ENCODE data around the gene SOBP. TPM values are rescaled to one million over a fixed set of nuclear protein-coding genes. Genes with fewer than 3 reads are reported as not detected.
A peak's percentile ranks its signal among the peaks of the same experiment; 100 is the strongest.

The SOBP gene
- total RNA-seq, 2 donors from 2014 or later, result 0.97 TPM; not detected in 1

- Mint-ChIP-seq H3K27ac (no peak overlapping the region), H3K36me3 (peaks cover 0 to 16% of the 10 kb centered on the region in 2 donors), H3K9me3 (no peaks in the 10 kb centered on the region)
- no peak for DNase-seq (ENCODE audit: low spot score in 2 of 2)
- ATAC-seq, result no peak
Measured at GRCh38 chr6:107629548-107630129, 139.7 kb downstream of the SOBP start.

- peaks cover 0 to 16% of the 10 kb centered on the region in 2 donors for H3K36me3 Mint-ChIP-seq
- DNase-seq (ENCODE audit: low spot score in 2 of 2) (no peak), ATAC-seq (no peak)
- no peaks in the 10 kb centered on the region for H3K9me3 Mint-ChIP-seq
- H3K27ac Mint-ChIP-seq, result no peak overlapping the region
Measured at GRCh38 chr6:107630348-107630977, 140.5 kb downstream of the SOBP start.

- Mint-ChIP-seq H3K27ac (no peak overlapping the region), H3K9me3 (no peaks in the 10 kb centered on the region), H3K36me3 (peaks cover 0 to 16% of the 10 kb centered on the region in 2 donors)
- DNase-seq (ENCODE audit: low spot score in 2 of 2) (no peak), ATAC-seq (no peak)
Measured at GRCh38 chr6:107632381-107633136, 142.6 kb downstream of the SOBP start.

- Mint-ChIP-seq H3K36me3 (peaks cover 0 to 16% of the 10 kb centered on the region in 2 donors), H3K9me3 (no peaks in the 10 kb centered on the region), H3K27ac (no peak overlapping the region)
- DNase-seq (ENCODE audit: low spot score in 2 of 2), result no peak
- ATAC-seq, result no peak
Measured at GRCh38 chr6:107633680-107634323, 143.9 kb downstream of the SOBP start.

GRCh38 chr6:107634324-107635056, 144.6 kb downstream of the SOBP start:
- Mint-ChIP-seq H3K36me3 (peaks cover 0 to 16% of the 10 kb centered on the region in 2 donors), H3K27ac (no peak overlapping the region), H3K9me3 (no peaks in the 10 kb centered on the region)
- DNase-seq (ENCODE audit: low spot score in 2 of 2) (no peak), ATAC-seq (peak; percentile 31 to 52)

- no peak for ATAC-seq
- H3K9me3 Mint-ChIP-seq, result no peaks in the 10 kb centered on the region
- H3K27ac Mint-ChIP-seq, result no peak overlapping the region
- no peak for DNase-seq (ENCODE audit: low spot score in 2 of 2)
- peaks cover 0 to 16% of the 10 kb centered on the region in 2 donors for H3K36me3 Mint-ChIP-seq
Measured at GRCh38 chr6:107635057-107635515, 145.2 kb downstream of the SOBP start.

GRCh38 chr6:107636486-107636885, 146.6 kb downstream of the SOBP start:
- no peak overlapping the region for H3K27ac Mint-ChIP-seq
- peaks cover 0 to 16% of the 10 kb centered on the region in 2 donors for H3K36me3 Mint-ChIP-seq
- H3K9me3 Mint-ChIP-seq, result no peaks in the 10 kb centered on the region
- DNase-seq (ENCODE audit: low spot score in 2 of 2) (no peak), ATAC-seq (no peak)

- Mint-ChIP-seq H3K27ac (no peak overlapping the region), H3K9me3 (no peaks in the 10 kb centered on the region), H3K36me3 (peaks cover 0 to 14% of the 10 kb centered on the region in 2 donors)
- ATAC-seq (no peak), DNase-seq (ENCODE audit: low spot score in 2 of 2) (no peak)
Measured at GRCh38 chr6:107637316-107638315, 147.7 kb downstream of the SOBP start.

- ATAC-seq (no peak), DNase-seq (ENCODE audit: low spot score in 2 of 2) (no peak)
- H3K9me3 Mint-ChIP-seq, result no peaks in the 10 kb centered on the region
- H3K27ac Mint-ChIP-seq, result no peak overlapping the region
- peaks cover 0 to 5% of the 10 kb centered on the region in 2 donors for H3K36me3 Mint-ChIP-seq
Measured at GRCh38 chr6:107638493-107638892, 148.6 kb downstream of the SOBP start.

GRCh38 chr6:107639511-107639910, 149.6 kb downstream of the SOBP start:
- Mint-ChIP-seq H3K36me3 (no peaks in the 10 kb centered on the region), H3K27ac (no peak overlapping the region), H3K9me3 (no peaks in the 10 kb centered on the region)
- ATAC-seq (no peak), DNase-seq (ENCODE audit: low spot score in 2 of 2) (no peak)

- ATAC-seq (no peak), DNase-seq (ENCODE audit: low spot score in 2 of 2) (no peak)
- no peaks in the 10 kb centered on the region for H3K36me3 Mint-ChIP-seq
- no peak overlapping the region for H3K27ac Mint-ChIP-seq
- H3K9me3 Mint-ChIP-seq, result no peaks in the 10 kb centered on the region
Measured at GRCh38 chr6:107641071-107641470, 151.2 kb downstream of the SOBP start.

GRCh38 chr6:107641500-107641941, 151.6 kb downstream of the SOBP start:
- Mint-ChIP-seq H3K36me3 (no peaks in the 10 kb centered on the region), H3K9me3 (no peaks in the 10 kb centered on the region), H3K27ac (no peak overlapping the region)
- DNase-seq (ENCODE audit: low spot score in 2 of 2) (no peak), ATAC-seq (no peak)

GRCh38 chr6:107642095-107642860, 152.4 kb downstream of the SOBP start:
- H3K9me3 Mint-ChIP-seq, result no peaks in the 10 kb centered on the region
- no peak for DNase-seq (ENCODE audit: low spot score in 2 of 2)
- H3K36me3 Mint-ChIP-seq, result no peaks in the 10 kb centered on the region

GRCh38 chr6:107642861-107643328, 153.0 kb downstream of the SOBP start:
- Mint-ChIP-seq H3K36me3 (no peaks in the 10 kb centered on the region), H3K27ac (no peak overlapping the region), H3K9me3 (no peaks in the 10 kb centered on the region)
- no peak for DNase-seq (ENCODE audit: low spot score in 2 of 2)
- no peak for ATAC-seq

More at GRCh38 chr6:107642095-107642860, 152.4 kb downstream of the SOBP start:
- no peak overlapping the region for H3K27ac Mint-ChIP-seq
- no peak for ATAC-seq

- DNase-seq (ENCODE audit: low spot score in 2 of 2), result no peak
- Mint-ChIP-seq H3K27ac (no peak overlapping the region), H3K9me3 (no peaks in the 10 kb centered on the region), H3K36me3 (no peaks in the 10 kb centered on the region)
- ATAC-seq, result no peak
Measured at GRCh38 chr6:107644513-107644912, 154.6 kb downstream of the SOBP start.
